ENCODE data around the gene CTAGE4.
"Not testable (repeated sequence)": the region's sequence is repeated elsewhere in the genome, so short reads cannot be mapped to it uniquely, and the experiment has no call there.

The CTAGE4 gene, protein sequence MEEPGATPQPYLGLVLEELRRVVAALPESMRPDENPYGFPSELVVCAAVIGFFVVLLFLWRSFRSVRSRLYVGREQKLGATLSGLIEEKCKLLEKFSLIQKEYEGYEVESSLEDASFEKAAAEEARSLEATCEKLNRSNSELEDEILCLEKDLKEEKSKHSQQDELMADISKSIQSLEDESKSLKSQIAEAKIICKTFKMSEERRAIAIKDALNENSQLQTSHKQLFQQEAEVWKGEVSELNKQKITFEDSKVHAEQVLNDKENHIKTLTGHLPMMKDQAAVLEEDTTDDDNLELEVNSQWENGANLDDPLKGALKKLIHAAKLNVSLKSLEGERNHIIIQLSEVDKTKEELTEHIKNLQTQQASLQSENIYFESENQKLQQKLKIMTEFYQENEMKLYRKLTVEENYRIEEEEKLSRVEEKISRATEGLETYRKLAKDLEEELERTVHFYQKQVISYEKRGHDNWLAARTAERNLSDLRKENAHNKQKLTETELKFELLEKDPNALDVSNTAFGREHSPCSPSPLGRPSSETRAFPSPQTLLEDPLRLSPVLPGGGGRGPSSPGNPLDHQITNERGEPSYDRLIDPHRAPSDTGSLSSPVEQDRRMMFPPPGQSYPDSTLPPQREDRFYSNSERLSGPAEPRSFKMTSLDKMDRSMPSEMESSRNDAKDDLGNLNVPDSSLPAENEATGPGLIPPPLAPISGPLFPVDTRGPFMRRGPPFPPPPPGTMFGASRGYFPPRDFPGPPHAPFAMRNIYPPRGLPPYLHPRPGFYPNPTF

DNA sequence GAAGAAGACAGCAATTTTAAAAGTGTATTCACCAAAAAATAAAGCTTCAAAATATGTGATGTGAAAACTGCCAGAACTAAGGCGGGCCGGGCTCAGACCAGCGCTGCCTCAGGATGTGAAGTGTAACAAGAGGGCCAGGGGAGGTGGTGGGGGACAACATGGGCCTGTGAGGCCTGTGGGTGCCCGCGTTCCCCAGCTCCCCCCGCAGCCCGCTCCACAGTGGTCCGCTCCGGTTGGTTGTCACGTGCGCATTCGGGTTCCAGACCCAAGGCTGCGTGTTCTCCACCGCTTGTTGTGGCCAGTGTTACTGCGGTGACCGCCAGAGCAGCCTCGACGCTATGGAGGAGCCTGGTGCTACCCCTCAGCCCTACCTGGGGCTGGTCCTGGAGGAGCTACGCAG is at the start of gene CTAGE4:
CTAGE4 (plus strand) TSS at position 301 of the 400 bp plus-strand sequence; CDS start at position 339, 38 bp downstream.
- H3K9ac ChIP-seq, H3K9me3 ChIP-seq, H3K36me3 ChIP-seq, H3K4me2 ChIP-seq, H3K27me3 ChIP-seq, H3K4me3 ChIP-seq, H3K27ac ChIP-seq, H4K20me1 ChIP-seq, H3K4me1 ChIP-seq: not testable (repeated sequence)

DNA sequence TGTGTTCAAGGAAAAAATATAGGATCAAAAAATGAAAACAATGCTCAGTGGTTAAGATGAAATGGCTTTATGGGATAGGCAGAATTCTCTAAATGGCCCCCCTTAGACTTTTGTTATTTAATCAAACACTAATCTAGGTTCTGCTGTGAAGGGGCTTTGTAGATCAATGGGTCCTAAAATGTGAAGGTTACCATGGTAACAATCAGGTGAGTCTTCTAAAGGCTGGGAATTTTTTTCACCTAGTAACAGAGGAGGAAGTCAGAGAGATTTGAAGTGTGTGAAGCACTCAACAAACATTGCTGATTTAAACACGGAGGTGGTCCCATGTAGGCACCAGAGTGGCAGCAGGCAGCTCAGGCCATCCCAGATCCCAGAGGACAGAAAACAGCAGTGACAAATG is 49.1 kb upstream of the CTAGE4 start:
- Histone ChIP-seq H3K9ac (no peak overlapping the region), H3K36me3 (no peaks in the 10 kb centered on the region), H4K20me1 (no peaks in the 10 kb centered on the region), H3K4me2 (no peak overlapping the region), H3K4me3 (no peak overlapping the region), H3K9me3 (no peaks in the 10 kb centered on the region), H3K27ac (no peak overlapping the region), H3K27me3 (no peaks in the 10 kb centered on the region), H3K4me1 (no peaks in the 10 kb centered on the region)
- TF ChIP-seq Cebpa-rat (IDR thresholded peaks at IDR 0.05): no peak

DNA sequence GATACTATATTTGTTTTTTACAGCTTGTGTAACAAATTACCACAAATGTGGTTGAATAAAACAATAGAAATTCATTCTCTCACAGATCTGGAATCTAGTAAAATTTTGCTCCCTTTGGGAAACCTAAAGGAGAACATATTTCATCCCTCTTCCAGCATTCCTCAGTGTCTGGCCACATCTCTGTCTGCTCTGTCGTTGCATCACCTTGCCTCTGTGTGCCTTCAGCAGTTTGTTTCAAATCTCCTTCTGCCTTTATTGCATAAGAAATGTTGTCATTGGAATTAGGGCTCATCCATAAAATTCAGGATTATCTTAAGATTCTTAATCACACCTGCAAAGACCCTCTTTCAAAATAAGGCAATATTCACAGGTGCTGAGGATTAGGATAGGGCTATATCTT is 45.8 kb upstream of the CTAGE4 start:
- Histone ChIP-seq H4K20me1 (no peaks in the 10 kb centered on the region), H3K9me3 (no peaks in the 10 kb centered on the region), H3K36me3 (no peaks in the 10 kb centered on the region), H3K4me1 (no peaks in the 10 kb centered on the region), H3K4me2 (no peak overlapping the region), H3K27me3 (no peaks in the 10 kb centered on the region), H3K4me3 (no peak overlapping the region), H3K27ac (no peak overlapping the region), H3K9ac (no peak overlapping the region)
- TF ChIP-seq Cebpa-rat (IDR thresholded peaks at IDR 0.05): no peak

DNA sequence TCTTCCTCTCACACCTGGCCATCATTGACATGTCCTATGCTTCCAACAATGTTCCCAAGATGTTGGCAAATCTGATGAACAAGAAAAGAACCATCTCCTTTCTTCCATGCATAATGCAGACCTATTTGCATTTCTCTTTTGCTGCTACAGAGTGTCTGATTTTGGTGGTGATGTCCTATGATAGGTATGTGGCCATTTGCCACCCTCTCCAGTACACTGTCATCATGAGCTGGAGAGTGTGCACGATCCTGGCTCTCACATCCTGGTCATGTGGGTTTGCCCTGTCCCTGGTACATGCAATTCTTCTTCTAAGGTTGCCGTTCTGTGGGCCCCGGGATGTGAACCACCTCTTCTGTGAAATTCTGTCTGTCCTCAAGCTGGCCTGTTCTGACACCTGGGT is 41.1 kb upstream of the CTAGE4 start:
- Histone ChIP-seq H3K36me3 (no peaks in the 10 kb centered on the region), H3K4me3 (no peak overlapping the region), H3K27ac (no peak overlapping the region), H3K9ac (no peak overlapping the region), H3K27me3 (no peaks in the 10 kb centered on the region), H4K20me1 (no peaks in the 10 kb centered on the region), H3K4me2 (no peak overlapping the region), H3K9me3 (peaks cover 6% of the 10 kb centered on the region), H3K4me1 (no peaks in the 10 kb centered on the region)
- no peak for TF ChIP-seq Cebpa-rat (IDR thresholded peaks at IDR 0.05)

DNA sequence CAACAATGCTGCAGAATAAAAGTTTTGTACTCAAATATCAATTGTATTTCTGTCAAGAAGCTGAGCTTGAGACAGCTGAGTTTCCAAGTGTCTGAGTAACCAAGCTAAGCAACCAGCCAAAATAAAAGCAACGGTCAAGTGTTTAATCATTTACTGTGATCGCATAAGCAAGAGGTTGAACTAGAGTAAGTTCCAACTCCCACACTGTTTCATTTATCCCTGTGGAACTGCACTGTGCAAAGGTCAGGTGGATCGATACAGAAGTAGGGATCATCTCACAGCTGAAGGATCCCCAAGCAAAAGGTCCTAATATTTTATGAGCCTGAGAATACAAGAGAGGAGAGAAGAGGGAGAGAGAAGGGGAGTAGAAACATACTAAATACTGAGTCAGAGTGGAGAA is 38.8 kb upstream of the CTAGE4 start:
- Histone ChIP-seq H3K9ac (no peak overlapping the region), H3K36me3 (no peaks in the 10 kb centered on the region), H3K27me3 (no peaks in the 10 kb centered on the region), H3K4me1 (no peaks in the 10 kb centered on the region), H3K4me3 (no peak overlapping the region), H3K4me2 (no peak overlapping the region), H4K20me1 (no peaks in the 10 kb centered on the region), H3K27ac (no peak overlapping the region), H3K9me3 (peaks cover 20% of the 10 kb centered on the region)
- TF ChIP-seq Cebpa-rat (IDR thresholded peaks at IDR 0.05): no peak

DNA sequence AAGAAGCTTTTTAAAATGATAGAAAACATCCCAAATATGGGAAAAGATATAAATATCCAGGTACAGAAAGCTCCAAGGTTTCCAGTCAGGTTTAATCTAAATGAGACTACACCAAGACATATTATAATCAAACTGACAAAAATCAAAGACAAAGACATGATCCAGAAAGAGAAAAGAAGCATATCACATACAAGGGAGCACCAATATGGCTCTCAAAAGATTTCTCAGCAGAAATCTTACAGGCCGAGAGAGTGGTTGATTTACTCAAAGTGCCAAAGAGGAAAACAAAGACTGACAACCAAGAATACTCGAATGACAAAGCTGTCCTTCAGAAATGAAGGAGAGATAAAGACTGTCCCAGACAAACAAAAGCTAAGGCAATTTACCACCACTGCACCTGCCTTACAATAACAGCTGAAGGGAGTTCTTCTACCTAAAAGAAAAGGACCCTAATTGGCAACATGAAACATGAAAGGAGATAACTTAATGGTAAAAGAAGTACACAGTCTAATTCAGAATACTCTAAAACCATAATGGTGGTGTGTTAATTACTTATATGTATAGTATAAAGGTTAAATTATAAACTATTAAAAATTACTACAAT is 34.9 kb upstream of the CTAGE4 start:
- H3K27me3 ChIP-seq: no peaks in the 10 kb centered on the region
- H3K9ac ChIP-seq: no peak overlapping the region
- TF ChIP-seq Cebpa-rat (IDR thresholded peaks at IDR 0.05): no peak
- H3K36me3 ChIP-seq: no peaks in the 10 kb centered on the region
- peaks cover 20% of the 10 kb centered on the region for H3K9me3 ChIP-seq
- no peaks in the 10 kb centered on the region for H4K20me1 ChIP-seq
- no peaks in the 10 kb centered on the region for H3K4me1 ChIP-seq
- H3K27ac ChIP-seq: no peak overlapping the region
- no peak overlapping the region for H3K4me3 ChIP-seq
- no peak overlapping the region for H3K4me2 ChIP-seq

DNA sequence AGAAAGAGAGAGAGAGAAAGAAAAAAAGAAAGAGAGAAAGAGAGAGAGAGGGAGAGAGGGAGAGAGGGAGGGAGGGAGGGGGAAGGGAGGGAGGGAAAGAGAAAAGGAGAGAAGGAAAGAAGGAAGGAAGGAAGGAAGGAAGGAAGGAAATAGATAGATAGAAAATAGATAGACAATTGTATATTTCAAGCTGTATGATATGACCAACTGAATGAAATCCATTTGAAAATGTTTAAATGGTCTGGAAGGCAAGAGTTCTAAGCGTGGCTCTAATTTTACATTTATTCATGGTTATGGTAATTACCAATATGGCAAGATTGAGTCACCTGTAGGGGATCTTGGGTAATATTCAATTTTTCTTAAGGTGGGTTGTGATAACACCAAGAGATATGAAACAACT is 24.4 kb upstream of the CTAGE4 start:
- no peak overlapping the region for H3K27ac ChIP-seq
- no peak for TF ChIP-seq Cebpa-rat (IDR thresholded peaks at IDR 0.05)
- no peaks in the 10 kb centered on the region for H3K4me1 ChIP-seq
- no peak overlapping the region for H3K9ac ChIP-seq
- no peak overlapping the region for H3K4me3 ChIP-seq
- no peaks in the 10 kb centered on the region for H3K36me3 ChIP-seq
- no peaks in the 10 kb centered on the region for H4K20me1 ChIP-seq
- no peak overlapping the region for H3K4me2 ChIP-seq
- H3K27me3 ChIP-seq: no peaks in the 10 kb centered on the region
- H3K9me3 ChIP-seq: no peaks in the 10 kb centered on the region

DNA sequence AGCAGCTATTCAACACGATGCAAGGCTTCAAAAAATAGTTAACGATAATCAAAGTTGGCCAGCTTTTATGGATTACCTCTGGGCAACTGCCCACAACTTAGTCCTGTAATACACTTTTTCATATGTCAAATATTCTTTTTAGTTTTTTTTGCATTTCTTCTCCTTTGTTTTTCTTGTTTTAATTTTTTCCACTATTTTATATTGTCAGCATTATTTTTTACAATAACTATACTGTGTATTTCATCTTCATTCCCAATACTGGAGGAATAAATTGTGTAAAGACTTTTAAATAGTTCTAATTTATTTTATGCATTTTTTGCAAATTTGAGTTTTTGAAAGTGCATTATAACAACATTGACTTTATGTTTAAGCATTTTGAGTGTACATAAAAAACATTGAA is 18.5 kb upstream of the CTAGE4 start:
- H3K27me3 ChIP-seq: no peaks in the 10 kb centered on the region
- H4K20me1 ChIP-seq: no peaks in the 10 kb centered on the region
- no peaks in the 10 kb centered on the region for H3K4me1 ChIP-seq
- H3K4me3 ChIP-seq: no peak overlapping the region
- no peak overlapping the region for H3K9ac ChIP-seq
- H3K9me3 ChIP-seq: no peaks in the 10 kb centered on the region
- no peak overlapping the region for H3K4me2 ChIP-seq
- H3K27ac ChIP-seq: no peak overlapping the region
- TF ChIP-seq Cebpa-rat (IDR thresholded peaks at IDR 0.05): no peak
- no peaks in the 10 kb centered on the region for H3K36me3 ChIP-seq

DNA sequence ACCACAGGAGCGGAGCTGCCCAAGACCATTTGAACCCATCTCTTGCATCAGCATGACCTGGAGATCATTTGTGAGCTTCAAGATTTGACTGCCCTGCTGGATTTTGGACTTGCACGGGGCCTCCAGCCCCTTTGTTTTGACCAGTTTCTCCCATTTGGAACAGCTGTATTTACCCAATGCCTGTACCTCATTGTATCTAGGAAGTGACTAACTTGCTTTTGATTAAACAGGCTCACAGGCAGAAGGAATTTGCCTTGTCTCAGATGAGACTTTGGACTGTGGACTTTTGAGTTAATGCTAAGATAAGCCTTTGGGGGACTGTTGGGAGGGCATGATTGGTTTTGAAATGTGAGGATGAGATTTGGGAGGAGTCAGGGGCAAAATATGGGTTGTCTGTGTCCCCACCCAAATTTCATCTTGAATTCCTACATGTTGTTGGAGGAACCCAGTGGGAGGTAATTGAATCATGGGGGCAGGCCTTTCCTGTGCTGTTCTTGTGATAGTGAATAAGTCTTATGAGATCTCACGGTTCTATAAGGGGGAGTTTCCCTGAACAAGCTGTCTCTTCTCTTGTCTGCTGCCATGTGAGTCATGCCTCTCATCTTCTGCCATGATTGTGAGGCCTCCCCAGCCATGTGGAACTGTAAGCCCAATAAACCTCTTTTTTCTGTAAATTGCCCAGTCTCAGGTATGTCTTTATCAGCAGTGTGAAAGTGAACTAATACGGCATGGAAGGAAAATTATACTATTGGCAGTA is 11.5 kb upstream of the CTAGE4 start:
- not testable (repeated sequence) for H3K36me3 ChIP-seq, H3K9me3 ChIP-seq, H3K4me2 ChIP-seq, H3K4me3 ChIP-seq, H3K9ac ChIP-seq, H3K27ac ChIP-seq, H4K20me1 ChIP-seq, H3K4me1 ChIP-seq, H3K27me3 ChIP-seq

Measured in BLaER1 (cell line).